GM21381 (cell line): ENCODE data around the gene CCL8.

Experiments
- ATAC-seq: cut with Tn5 transposase; IDR thresholded peaks from one replicate; pipeline ENCODE4 v1.9.1; 2021; ENCODE audit warnings: mild to moderate bottlenecking, moderate library complexity; ENCODE audit not compliant: unreplicated experiment

CCL8 gene

DNA sequence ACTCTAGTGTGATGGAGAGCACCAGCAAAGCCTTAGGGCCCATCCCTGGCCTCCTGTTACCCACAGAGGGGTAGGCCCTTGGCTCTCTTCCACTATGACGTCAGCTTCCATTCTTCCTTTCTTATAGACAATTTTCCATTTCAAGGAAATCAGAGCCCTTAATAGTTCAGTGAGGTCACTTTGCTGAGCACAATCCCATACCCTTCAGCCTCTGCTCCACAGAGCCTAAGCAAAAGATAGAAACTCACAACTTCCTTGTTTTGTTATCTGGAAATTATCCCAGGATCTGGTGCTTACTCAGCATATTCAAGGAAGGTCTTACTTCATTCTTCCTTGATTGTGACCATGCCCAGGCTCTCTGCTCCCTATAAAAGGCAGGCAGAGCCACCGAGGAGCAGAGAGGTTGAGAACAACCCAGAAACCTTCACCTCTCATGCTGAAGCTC, at the start of gene CCL8:
Gene CCL8, plus strand, starts transcription at position 397 of the 445 bp plus-strand sequence. CDS start 67 bp downstream, outside the sequence.
- no peak for ATAC-seq

DNA sequence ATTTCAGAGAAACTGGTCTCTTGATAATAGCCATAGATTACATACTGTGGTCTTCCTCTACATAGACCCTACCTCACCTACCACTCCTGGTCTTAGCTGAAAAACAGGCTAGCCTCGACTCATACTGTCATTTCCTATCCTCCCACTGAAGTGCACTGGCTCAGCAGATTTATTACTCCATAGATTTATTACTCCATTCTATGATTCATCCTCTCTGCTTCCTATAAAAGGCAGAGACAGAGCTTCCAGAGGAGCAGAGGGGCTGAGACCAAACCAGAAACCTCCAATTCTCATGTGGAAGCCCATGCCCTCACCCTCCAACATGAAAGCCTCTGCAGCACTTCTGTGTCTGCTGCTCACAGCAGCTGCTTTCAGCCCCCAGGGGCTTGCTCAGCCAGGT, 49.3 kb upstream of the CCL8 start, which contains the start of gene CCL7:
Gene CCL7, plus strand, starts transcription at position 253 of the 400 bp plus-strand sequence. Its CDS starts 70 bp downstream, at position 323.
- ATAC-seq, result no peak

DNA sequence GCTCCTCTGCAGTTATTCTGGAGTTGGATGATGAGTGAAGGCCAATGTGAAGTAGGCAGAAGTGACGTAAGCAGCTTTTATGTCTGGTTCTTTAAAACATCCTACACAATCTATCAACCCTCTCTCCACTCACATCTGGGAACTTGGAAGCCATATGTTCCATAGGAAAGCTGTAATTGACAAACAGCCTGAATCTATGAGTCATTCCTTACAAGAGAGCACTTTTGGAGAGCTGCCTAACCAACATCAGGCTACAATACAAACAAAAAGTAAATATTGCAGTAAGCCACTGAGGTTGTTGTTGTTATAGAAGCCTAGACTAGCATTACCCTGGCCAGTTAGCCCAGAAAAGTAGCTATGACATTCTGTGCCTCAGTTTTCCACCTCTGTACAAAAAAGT, 43.4 kb upstream of the CCL8 start:
- no peak for ATAC-seq

DNA sequence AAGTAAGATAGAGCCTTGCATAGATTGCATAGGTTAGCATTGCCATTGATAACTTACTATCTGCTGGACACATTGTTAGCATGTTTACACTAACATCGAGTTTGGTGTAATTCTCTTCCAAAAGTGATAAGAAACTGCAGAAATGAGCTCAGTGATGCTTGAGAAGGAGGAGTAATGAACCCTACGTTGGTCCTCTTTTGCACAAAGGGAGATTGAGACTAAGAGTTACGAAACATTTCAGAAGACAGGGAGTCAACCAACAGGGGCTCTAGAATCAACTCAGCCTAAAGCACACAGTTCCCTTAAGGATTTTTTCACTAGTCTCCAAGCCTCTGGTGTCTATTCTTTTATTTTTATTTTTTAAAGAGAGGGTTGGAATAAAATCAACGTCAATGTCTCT, 42.4 kb upstream of the CCL8 start:
- no peak for ATAC-seq

DNA sequence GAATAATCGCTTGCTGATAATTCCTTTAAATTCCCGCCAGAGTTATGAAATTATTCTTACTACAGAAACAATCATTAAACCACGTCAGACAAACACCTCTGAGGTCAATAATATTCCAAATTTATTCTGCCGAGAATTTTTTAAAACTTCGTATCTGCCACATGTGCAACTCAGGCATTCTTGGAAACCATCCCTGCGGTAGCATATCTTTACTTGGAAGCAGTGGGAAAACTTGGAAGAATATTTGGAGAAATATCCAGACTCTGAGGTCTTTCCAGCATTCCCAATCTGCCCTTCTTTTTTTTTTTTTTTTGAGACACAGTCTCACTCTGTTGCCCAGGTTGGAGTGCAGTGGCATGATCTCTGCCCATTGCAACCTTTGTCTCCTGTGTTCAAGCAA, 35.7 kb upstream of the CCL8 start:
- ATAC-seq, result no peak

DNA sequence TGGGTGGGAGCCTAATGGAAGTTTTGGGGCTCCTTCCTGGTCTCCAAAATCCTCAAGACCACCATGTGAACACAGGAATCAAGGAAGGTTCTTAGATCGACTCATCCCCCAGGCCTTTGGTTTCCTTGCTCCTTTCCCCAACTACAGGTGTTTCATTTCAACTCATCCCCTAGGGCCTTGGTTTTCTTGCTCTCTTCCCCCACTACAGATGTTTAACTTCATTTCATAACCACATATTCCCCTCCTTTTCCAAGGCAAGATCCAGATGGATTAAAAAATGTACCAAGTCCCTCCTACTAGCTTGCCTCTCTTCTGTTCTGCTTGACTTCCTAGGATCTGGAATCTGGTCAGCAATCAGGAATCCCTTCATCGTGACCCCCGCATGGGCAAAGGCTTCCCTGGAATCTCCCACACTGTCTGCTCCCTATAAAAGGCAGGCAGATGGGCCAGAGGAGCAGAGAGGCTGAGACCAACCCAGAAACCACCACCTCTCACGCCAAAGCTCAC, 33.9 kb upstream of the CCL8 start, which contains the start of gene CCL11:
Gene CCL11, plus strand, starts transcription at position 457 of the 507 bp plus-strand sequence. CDS start 67 bp downstream, outside the sequence.
- no peak for ATAC-seq

DNA sequence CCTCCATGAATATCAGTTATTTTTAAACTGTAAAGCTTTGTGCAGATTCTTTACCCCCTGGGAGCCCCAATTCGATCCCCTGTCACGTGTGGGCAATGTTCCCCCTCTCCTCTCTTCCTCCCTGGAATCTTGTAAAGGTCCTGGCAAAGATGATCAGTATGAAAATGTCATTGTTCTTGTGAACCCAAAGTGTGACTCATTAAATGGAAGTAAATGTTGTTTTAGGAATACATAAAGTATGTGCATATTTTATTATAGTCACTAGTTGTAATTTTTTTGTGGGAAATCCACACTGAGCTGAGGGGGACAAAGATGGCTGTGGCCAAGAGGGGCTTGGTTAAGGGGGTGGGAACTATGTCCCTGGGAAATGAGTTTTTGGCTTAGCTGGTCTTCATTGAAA, 31.4 kb upstream of the CCL8 start:
- ATAC-seq, result no peak

DNA sequence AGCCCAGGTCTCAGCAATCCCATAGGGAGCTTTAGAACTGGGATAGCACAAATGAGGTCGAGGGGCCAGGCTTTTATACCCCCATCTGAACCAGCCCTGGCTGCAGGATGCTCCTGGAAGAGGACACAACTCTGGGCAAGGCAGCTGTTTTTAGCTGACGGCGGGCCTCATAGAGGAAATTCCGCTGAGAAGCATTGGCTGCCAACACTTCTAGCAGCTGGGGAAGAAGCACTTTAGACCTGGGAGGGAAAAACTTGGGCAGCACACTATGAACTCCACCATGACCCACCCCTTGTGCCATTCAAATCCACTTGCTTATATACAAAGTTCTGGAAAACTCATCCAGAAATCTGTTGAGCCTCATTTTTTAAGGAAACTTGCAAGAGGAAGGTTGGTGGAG, 28.6 kb upstream of the CCL8 start:
- no peak for ATAC-seq

DNA sequence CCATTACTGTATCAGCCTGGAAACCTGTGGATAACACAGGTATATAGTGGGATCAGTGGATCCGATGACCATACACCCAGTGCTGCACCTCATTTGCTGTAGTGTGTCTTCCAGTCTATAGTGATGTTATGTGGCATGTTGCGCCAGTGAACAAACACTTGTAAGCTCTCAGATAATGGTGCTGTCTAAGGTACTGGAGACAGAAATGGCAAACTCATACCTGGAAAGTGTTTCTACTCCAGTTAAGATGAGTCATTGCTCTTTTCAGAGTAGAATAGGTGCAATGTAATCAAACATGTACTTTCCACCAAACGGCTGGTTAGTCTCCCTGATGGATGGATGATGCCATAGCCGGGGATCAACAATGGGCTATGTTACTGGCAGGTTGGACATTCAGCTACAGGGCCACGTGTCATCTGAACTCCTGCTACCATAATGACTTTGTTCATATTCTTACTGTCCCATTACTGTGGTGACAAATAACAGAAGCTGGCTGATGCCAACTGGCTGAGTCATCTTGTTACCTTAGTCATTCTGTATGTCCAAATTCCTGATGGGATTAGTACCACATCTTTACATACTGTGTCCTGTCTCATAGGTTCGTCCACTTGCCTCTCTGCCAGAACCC, 27.4 kb upstream of the CCL8 start:
- no peak for ATAC-seq

DNA sequence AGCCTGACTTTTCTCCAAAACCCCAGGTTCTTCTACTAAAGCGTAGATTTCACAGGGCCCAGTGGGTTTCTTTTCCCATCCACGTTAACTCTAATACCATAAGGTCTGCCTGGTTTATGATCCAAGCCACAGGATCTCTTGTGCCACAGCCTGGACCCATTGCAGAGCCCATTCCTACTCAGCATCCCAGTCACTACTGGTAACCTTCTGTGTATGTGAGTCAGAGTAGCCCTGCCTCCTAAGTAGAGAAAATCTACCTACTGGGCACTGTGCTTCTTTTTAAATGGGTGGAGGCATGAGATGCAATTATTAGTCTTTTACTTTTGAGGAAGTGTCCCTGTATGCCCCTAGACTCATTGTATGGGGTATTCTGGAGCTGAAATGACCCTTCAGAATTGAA, 20.2 kb upstream of the CCL8 start:
- no peak for ATAC-seq

DNA sequence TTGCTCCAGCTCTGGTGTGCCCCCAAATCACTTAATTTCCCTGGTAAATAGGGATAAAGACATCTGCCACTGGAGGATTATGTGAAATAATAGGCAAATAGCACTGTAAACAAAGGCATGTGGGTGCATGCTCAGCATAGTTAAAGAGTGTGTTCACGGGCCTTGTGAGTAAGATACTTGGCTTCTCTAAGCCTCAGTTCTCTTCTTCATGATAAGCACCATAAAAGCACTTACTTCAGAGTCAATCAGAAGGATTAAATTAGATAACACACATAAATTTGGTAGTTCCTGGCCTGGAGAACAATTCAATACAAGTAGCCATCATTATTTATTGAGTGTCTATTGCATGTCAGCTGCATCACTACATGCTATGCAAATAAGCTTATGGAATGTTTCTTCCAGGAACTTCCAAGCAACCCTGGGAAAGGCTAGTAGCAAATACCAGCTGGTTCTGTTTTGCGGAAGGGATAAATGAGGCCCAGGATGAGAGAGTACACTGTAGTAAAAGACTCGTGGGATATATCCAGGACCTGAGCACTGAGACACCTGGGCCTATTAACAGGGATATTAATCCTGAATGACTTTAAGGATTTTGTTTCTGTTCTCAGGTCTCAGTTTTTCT, 19.2 kb upstream of the CCL8 start:
- ATAC-seq, result no peak

DNA sequence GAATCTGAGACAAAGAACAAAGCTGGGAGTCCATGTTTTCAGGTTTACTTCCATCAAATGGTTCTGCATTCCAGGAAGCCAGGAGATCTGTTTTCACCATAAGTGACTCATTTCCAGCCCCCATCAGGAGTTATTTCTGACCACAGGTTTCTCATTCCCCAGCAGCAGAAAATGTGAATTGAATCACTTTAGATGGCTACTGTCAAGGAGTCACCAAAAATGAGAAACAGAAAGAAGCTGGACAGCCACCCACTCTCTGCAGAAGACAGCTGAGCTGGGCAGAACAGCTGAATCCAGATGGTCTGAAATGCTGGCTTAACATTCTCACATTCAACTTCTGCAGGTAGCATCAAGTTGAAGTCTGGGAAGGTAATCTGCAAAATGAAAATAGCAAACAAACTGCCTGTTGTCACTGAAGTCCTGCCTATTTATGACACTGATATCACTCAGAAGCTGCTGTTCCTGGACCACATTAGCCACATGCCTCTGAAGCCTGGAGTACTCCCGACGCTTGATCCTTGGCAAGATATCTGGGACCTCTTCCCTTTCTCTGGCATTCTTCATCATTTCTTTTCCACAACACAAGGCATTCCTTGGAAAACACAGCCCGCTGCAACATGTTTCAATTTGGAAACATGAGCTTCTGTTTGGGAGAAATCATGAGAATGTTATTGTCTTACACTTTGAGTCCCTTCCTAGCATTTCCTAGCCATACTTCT, 18.4 kb upstream of the CCL8 start:
- no peak for ATAC-seq

DNA sequence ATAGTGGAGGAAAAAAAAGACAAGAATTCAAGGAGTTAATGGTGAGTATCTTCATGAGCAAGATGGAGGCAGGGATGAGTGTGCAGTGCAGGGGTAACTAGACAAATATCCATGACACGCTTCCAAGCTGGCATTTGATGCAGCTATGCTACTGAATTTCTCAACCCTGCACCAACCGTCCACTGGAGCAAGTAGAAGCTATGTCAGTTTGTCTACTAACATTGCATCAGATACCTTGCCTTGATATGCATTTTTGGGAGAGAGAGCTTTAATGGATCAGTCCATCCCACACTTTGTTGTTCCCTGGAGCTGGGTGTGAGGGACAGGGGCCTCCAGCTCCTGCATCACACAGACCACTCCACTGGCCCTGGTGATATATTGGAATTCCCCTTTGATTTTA, 17.2 kb upstream of the CCL8 start:
- ATAC-seq, result no peak

DNA sequence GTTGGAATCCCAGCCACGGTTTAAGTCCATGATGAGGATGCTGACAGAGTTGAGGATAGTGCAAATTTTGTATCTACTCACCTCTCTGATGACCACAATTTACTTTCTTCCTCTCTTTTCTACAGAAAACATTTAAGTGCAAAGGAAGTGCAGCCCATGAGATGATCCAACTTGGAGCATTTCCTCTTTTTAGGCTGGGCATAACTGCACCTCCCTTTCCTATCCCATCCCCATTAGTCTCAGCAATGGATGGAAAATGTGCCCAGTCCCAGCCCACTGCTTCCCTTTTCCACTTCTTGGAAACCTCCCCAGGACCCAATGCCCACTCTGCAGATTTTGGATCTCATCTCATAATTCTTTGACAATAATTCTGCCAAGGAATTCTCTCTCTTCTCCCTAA, 16.6 kb upstream of the CCL8 start:
- ATAC-seq, result no peak

DNA sequence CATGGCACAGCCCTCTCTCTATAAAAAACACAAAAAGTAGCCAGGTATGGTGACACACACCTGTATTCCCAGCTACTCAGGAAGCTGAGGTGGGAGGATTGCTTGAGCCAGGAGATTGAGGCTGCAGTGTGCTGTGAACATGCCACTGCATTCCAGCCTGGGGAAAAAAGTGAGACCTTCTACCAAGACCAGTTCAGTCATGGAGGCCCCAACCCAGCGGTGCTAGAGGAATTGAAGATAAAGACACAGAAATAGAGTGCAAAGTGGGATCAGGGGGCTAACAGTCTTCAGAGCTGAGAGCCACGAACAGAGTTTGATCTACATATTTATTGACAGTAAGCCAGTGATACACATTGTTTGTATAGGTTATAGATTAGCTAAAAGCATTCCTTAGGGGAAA, 15.6 kb upstream of the CCL8 start:
- ATAC-seq, result no peak

DNA sequence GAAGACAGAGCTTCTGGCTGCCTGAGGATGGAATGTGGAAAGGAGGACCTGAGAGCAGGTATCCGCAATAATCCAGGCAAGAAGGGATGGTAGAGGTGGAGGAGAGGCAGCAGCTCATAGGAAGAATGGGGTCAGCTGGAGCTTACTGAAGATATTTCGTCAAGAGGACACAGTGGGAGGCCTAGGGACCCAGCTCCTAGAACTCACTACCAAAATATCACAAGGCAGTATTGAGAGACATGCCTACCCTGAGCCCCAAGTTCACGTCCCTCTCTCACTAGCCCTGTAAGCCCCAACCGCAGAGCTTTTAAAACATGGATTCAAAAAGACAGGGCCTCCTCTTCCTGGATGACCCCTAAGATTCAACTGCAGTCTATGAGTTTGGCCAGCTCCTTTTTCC, 14.2 kb upstream of the CCL8 start:
- no peak for ATAC-seq

DNA sequence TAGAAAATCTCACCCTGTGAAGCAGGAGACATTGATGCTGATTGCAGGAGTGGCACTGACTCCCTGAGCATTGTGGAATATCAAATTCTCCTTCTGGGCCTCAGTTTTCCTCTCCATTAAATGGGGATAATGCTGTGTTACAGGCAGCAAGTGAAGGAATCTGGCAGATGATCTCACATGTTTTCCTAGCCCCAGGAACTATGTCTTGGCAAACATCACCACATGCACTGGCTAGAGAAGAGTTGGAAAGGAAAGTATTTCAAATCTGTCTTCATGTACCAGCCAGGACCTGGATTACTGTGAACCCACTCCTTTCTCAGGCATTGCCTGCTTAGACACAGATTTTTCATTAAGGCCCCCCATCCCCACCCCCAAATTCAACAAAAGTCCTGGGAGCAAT, 13.6 kb upstream of the CCL8 start:
- ATAC-seq, result no peak

DNA sequence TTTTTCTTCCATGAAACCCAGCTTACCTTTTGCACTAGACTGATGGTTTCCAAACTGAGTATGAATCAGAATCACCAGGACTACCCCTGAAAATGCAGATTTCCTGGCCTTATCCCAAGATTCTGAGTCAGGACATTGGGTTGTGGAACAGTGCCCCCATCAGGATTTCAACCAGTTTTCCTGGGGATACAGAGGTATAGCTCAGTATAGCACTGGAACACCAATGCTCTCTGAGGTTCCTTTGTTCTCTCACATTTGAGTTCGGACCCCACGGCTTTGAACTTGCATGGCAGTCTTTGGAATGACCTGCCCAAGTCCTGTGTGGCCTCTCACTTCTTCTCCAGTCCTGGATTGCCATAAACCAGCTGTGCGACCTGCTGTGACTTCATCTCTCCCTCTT, 12.8 kb upstream of the CCL8 start:
- ATAC-seq, result no peak

DNA sequence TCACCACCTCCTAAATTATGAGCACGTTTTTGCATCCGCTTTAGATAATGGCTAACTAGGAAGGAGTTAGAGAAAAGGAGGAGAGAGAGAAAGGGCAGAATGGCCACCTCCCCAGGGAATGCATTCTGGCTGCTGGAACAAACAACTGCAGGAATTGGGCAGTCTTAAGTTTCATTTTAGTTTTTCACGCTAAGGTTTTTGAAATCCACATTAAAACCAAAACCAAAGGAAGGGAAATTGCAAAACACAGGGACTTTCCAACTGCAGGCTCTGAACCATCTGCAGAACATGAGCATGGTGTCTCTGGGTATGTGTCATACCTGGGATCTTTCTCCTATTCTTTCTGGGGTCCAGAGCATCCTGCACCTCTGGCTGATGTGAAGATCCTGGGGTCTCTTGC, 12.1 kb upstream of the CCL8 start:
- ATAC-seq, result no peak

DNA sequence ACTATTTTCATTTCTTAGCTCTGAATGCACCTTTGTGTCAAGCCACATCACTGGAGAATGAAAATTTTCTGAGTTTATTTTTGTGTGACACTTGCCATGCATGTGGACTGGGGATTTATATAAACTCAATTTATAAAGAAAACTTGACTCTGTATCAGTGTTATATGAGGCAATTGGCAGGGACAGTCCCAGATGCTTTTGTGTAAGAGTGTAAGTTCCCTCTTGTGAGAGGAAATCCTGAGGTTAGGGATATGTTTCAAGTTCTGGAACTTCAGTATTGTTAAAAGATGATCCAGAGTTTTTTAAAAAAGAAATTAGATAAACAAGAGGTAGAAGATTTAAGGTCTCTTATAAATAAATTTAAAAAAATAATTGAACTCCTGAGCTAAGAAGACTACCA, 10.9 kb upstream of the CCL8 start:
- ATAC-seq, result no peak

DNA sequence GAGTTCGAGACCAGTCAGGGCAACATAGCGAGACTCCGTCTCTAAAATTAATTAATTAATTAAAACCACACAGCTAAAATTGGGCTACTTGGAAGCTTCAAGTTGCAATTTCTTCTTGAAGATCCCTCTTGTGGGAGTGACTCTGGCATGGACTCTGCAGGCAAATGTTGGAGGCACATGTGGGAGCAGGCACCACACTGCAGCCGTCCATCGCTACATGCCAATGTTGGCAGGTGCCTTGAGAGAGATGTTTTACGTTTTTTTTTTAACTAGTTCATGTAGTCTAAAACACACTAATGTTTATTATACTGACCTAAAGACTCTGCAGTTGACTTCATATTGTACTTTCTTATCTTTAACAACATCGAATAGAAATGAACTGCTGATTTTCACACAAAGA, 7.9 kb upstream of the CCL8 start:
- no peak for ATAC-seq

DNA sequence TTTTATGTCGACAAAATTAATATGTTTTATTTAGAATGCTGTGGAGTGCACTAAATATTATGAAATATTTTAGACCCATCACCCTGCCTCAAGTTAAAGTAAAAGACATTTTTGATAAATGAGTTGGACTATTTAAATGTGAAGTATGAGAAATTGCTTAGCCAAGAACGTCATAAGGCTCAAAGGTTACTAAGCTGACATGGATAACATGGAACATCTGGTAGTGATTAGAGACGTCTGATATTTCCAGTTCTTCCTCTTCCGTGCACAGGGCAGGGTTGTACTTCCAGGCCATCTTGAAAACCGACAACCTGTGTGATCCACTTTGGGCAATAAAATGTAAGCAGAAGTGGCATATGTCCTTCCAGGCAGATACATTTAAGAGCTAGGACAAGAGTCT, 7.2 kb upstream of the CCL8 start:
- no peak for ATAC-seq
